Gastrocnemius medialis (tissue), 4 donors: ENCODE measurements around the gene SYT9.

Experiments
- POLR2A ChIP-seq, 2 donors: fragments of 450-650 bp; IDR thresholded peaks; one replicate each; pipeline ENCODE4 v1.6.1; 2017; ENCODE audit warnings: antibody characterized with exemption in 2 of 2, mild to moderate bottlenecking in 2 of 2, moderate library complexity in 2 of 2
- TF ChIP-seq, protein P1 (sequence below), 5 experiments: fragments of 450-650 bp in 3 of 5; fragments of 200-600 bp in 2 of 5; sonication (generic) in 2 of 5; IDR thresholded peaks in 4 of 5; conservative IDR thresholded peaks in 1 of 5; 1 replicate in 4 of 5; 2 replicates in 1 of 5; pipeline ENCODE4 v1.5.1; 2016 to 2019; ENCODE audit warnings: antibody characterized with exemption in 5 of 5, mild to moderate bottlenecking in 3 of 5, moderate library complexity in 3 of 5

DNA sequence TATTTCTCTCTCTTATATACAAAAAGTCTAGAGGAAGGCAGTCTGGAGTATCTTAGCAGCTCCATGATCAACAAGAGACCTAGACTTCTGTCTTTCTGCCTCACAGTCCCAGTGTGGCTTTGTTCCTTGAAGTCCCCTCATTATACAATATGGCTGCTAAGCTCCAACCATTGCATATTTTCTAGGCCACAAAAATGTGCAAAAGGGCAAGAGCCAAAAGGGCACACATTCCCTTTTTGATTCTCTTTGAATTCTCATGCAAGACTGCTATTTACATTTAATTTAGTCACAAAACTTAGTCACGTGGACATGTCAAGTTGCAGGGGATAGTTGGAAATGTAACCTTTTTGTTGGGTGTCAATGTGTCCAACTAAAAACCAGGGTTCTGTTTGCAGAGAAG is 169.4 kb downstream of the SYT9 start:
- no peak for TF ChIP-seq POLR2A (IDR thresholded peaks at IDR 0.05)
- TF ChIP-seq, protein P1, sequence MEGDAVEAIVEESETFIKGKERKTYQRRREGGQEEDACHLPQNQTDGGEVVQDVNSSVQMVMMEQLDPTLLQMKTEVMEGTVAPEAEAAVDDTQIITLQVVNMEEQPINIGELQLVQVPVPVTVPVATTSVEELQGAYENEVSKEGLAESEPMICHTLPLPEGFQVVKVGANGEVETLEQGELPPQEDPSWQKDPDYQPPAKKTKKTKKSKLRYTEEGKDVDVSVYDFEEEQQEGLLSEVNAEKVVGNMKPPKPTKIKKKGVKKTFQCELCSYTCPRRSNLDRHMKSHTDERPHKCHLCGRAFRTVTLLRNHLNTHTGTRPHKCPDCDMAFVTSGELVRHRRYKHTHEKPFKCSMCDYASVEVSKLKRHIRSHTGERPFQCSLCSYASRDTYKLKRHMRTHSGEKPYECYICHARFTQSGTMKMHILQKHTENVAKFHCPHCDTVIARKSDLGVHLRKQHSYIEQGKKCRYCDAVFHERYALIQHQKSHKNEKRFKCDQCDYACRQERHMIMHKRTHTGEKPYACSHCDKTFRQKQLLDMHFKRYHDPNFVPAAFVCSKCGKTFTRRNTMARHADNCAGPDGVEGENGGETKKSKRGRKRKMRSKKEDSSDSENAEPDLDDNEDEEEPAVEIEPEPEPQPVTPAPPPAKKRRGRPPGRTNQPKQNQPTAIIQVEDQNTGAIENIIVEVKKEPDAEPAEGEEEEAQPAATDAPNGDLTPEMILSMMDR (IDR thresholded peaks at IDR 0.05 in 4 of 5, conservative IDR thresholded peaks at IDR 0.05 in 1 of 5) = no peak
